Panc1 (cell line): ENCODE measurements around the gene FRMD8. TPM values are rescaled to one million over a fixed set of nuclear protein-coding genes. Genes with fewer than 3 reads are reported as not detected.
A peak's percentile ranks its signal among the peaks of the same experiment; 100 is the strongest.

ENCODE experiments used
- ATAC-seq: fragments of 200-7000 bp; cut with Tn5 transposase; 2 replicates; pipeline ENCODE4 v1.9.1; 2020; ENCODE audit warnings: mild to moderate bottlenecking, moderate library complexity
- BruUV-seq: library from RNA; stranded (reverse); fragments of 400-500 nt; replicated peaks from 2 replicates; lab custom pipeline; 2021; lab: Mats Ljungman, UMichigan
- CTCF ChIA-PET: fragments of 300-600 bp; sonication (Branson Sonifier 250); formaldehyde crosslinking; loops from one replicate; lab custom pipeline; 2022; ENCODE audit warnings: antibody characterized with exemption; lab: Charles Lee
- POLR2A ChIA-PET: fragments of 300-600 bp; sonication (Branson Sonifier 250); formaldehyde crosslinking; loops from one replicate; lab custom pipeline; 2022; ENCODE audit warnings: antibody characterized with exemption; lab: Charles Lee
- DNase-seq: peaks from one replicate; pipeline ENCODE4 v3.0.0-alpha.2; 2010; ENCODE audit warnings: low read depth, low spot score
- H3K27ac ChIP-seq: 2 replicates; pipeline ENCODE4 v1.5.1; 2011; ENCODE audit warnings: mild to moderate bottlenecking, low read length, inconsistent platforms
- H3K27me3 ChIP-seq: fragments of 200-500 bp; sonication (Bioruptor generic); 2 replicates; pipeline ENCODE4 v1.6.0; 2014; ENCODE audit warnings: low read length, inconsistent platforms; ENCODE audit not compliant: control insufficient read depth, insufficient read depth
- H3K36me3 ChIP-seq: fragments of 200-500 bp; sonication (Bioruptor generic); 2 replicates; pipeline ENCODE4 v1.5.1; 2014; ENCODE audit warnings: inconsistent platforms, mild to moderate bottlenecking, low read length, moderate library complexity; ENCODE audit not compliant: control insufficient read depth, insufficient read depth
- H3K4me1 ChIP-seq: 2 replicates; pipeline ENCODE4 v1.5.1; 2011; ENCODE audit warnings: inconsistent platforms, mild to moderate bottlenecking, low read length, moderate library complexity; ENCODE audit not compliant: control insufficient read depth, insufficient read depth
- H3K4me3 ChIP-seq, 2 experiments: 2 replicates each; pipeline ENCODE4 v1.5.1; 2011 to 2012; ENCODE audit warnings: low read depth in 2 of 2, low read length in 2 of 2, mild to moderate bottlenecking in 2 of 2, inconsistent platforms in 1 of 2, moderate library complexity in 1 of 2
- H3K9me3 ChIP-seq: fragments of 200-500 bp; sonication (Bioruptor generic); 2 replicates; pipeline ENCODE4 v1.5.1; 2014; ENCODE audit warnings: low read depth, mild to moderate bottlenecking, inconsistent platforms, low read length, moderate library complexity; ENCODE audit not compliant: control insufficient read depth, insufficient read depth
- CTCF ChIP-seq: fragments of 450-650 bp; IDR thresholded peaks from 2 replicates; pipeline ENCODE4 v1.5.1; 2017; ENCODE audit warnings: mild to moderate bottlenecking
- POLR2AphosphoS5 ChIP-seq: IDR thresholded peaks from 2 replicates; pipeline ENCODE4 v1.6.1; 2012; ENCODE audit warnings: mild to moderate bottlenecking, low read depth, low read length, moderate library complexity
- SIN3A ChIP-seq: IDR thresholded peaks from 2 replicates; pipeline ENCODE4 v1.6.1; 2012; ENCODE audit warnings: low read depth, mild to moderate bottlenecking, low read length, moderate library complexity, borderline replicate concordance; ENCODE audit not compliant: insufficient read depth
- TCF7L2 ChIP-seq: IDR thresholded peaks from 2 replicates; pipeline ENCODE4 v1.6.1; 2011; ENCODE audit warnings: mild to moderate bottlenecking, low read depth, low read length, inconsistent platforms
- in situ Hi-C: cut with HindIII; loops from 2 replicates; pipeline ENCODE4 v1.10.0; 2016; ENCODE audit warnings: low sequenced_read_pairs, low pct_unique_long_range_greater_than_20kb
- intact Hi-C: fragments of 100-400 bp; cut with micrococcal nuclease; formaldehyde crosslinking; loops from one replicate; pipeline ENCODE4 v1.10.0; 2022; ENCODE audit not compliant: unreplicated experiment
- total RNA-seq: library from RNA; stranded (reverse); gene quantifications from one replicate; pipeline ENCODE4 v1.2.1, GENCODE V29; 2021; ENCODE audit not compliant: unreplicated experiment
- TF ChIP-seq, protein P1 (sequence below), 2 experiments: IDR thresholded peaks; 2 replicates each; pipeline ENCODE4 v1.6.1; 2011 to 2012; ENCODE audit warnings: low read depth in 2 of 2, control low read depth in 1 of 2, low read length in 1 of 2, mild to moderate bottlenecking in 1 of 2, moderate library complexity in 1 of 2; ENCODE audit not compliant: insufficient read depth in 1 of 2

FRMD8 gene
- total RNA-seq, 1 experiment from 2014 or later, result 85.8 TPM

DNA sequence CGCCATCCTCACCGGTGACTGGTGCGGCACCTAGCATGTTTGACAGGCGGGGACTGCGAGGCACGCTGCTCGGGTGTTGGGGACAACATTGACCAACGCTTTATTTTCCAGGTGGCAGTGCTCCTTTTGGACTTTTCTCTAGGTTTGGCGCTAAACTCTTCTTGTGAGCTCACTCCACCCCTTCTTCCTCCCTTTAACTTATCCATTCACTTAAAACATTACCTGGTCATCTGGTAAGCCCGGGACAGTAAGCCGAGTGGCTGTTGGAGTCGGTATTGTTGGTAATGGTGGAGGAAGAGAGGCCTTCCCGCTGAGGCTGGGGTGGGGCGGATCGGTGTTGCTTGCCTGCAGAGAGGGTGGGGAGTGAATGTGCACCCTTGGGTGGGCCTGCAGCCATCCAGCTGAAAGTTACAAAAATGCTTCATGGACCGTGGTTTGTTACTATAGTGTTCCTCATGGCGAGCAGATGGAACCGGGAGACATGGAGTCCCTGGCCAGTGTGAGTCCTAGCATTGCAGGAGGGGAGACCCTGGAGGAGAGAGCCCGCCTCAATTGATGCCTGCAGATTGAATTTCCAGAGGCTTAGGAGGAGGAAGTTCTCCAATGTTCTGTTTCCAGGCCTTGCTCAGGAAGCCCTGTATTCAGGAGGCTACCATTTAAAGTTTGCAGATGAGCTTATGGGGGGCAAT is 37.2 kb downstream of the FRMD8 start:
- DNase-seq, result no peak
- Histone ChIP-seq H3K4me3 (peak overlapping the region; percentile 91 to 99), H3K36me3 (peaks cover 25% of the 10 kb centered on the region), H3K27me3 (no peaks in the 10 kb centered on the region), H3K27ac (peak overlapping the region; percentile 100), H3K9me3 (no peaks in the 10 kb centered on the region), H3K4me1 (peaks cover 49% of the 10 kb centered on the region)
- no TSS peak for BruUV-seq
- ATAC-seq, result no peak
- no peak for TF ChIP-seq TCF7L2
- TF ChIP-seq, protein P1, sequence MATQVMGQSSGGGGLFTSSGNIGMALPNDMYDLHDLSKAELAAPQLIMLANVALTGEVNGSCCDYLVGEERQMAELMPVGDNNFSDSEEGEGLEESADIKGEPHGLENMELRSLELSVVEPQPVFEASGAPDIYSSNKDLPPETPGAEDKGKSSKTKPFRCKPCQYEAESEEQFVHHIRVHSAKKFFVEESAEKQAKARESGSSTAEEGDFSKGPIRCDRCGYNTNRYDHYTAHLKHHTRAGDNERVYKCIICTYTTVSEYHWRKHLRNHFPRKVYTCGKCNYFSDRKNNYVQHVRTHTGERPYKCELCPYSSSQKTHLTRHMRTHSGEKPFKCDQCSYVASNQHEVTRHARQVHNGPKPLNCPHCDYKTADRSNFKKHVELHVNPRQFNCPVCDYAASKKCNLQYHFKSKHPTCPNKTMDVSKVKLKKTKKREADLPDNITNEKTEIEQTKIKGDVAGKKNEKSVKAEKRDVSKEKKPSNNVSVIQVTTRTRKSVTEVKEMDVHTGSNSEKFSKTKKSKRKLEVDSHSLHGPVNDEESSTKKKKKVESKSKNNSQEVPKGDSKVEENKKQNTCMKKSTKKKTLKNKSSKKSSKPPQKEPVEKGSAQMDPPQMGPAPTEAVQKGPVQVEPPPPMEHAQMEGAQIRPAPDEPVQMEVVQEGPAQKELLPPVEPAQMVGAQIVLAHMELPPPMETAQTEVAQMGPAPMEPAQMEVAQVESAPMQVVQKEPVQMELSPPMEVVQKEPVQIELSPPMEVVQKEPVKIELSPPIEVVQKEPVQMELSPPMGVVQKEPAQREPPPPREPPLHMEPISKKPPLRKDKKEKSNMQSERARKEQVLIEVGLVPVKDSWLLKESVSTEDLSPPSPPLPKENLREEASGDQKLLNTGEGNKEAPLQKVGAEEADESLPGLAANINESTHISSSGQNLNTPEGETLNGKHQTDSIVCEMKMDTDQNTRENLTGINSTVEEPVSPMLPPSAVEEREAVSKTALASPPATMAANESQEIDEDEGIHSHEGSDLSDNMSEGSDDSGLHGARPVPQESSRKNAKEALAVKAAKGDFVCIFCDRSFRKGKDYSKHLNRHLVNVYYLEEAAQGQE (IDR thresholded peaks at IDR 0.05; ENCODE audit: insufficient read depth in 1 of 2, low read depth in 2 of 2, low read length in 1 of 2), result no peak
- TF ChIP-seq SIN3A, result peak; percentile 94
- no peak for TF ChIP-seq POLR2AphosphoS5
- TF ChIP-seq CTCF, result no peak
- ChIA-PET POLR2A (interaction anchor here (0.5 to 7.3 kb wide), 14 partner anchors 16 to 221 kb away, joined by 3 to 108 read pairs (median 4); partner anchors contain the start of genes MALAT1 and ZNRD2), CTCF (interaction anchor here (0.6 kb wide), 1 partner anchor 85 kb away, joined by 5 read pairs; no protein-coding TSS in a partner anchor)
- intact Hi-C loops (no loop called here), in situ Hi-C loops (loop anchor here (5.0 kb wide), 1 partner anchor 74 kb away; the partner anchor contains the start of gene MALAT1)

DNA sequence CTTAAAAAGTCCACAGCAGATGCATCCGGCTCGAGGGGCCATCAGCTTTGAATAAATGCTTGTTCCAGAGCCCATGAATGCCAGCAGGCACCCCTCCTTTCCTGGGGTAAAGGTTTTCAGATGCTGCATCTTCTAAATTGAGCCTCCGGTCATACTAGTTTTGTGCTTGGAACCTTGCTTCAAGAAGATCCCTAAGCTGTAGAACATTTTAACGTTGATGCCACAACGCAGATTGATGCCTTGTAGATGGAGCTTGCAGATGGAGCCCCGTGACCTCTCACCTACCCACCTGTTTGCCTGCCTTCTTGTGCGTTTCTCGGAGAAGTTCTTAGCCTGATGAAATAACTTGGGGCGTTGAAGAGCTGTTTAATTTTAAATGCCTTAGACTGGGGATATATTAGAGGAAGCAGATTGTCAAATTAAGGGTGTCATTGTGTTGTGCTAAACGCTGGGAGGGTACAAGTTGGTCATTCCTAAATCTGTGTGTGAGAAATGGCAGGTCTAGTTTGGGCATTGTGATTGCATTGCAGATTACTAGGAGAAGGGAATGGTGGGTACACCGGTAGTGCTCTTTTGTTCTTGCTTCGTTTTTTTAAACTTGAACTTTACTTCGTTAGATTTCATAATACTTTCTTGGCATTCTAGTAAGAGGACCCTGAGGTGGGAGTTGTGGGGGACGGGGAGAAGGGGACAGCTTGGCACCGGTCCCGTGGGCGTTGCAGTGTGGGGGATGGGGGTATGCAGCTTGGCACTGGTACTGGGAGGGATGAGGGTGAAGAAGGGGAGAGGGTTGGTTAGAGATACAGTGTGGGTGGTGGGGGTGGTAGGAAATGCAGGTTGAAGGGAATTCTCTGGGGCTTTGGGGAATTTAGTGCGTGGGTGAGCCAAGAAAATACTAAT is 38.0 kb downstream of the FRMD8 start:
- in situ Hi-C loops, result loop anchor here (5.0 kb wide), 1 partner anchor 73 kb away; the partner anchor contains the start of gene MALAT1
- CTCF ChIA-PET, result interaction anchor here (0.7 kb wide), 1 partner anchor 30 kb away, joined by 3 read pairs; no protein-coding TSS in a partner anchor

More for the DNA sequence above, 38.0 kb downstream of the FRMD8 start:
- BruUV-seq, result no TSS peak
- POLR2A ChIA-PET, result interaction anchor here (0.5 to 7.3 kb wide), 11 partner anchors 16 to 146 kb away, joined by 3 to 108 read pairs (median 4); partner anchors contain the start of genes MALAT1 and ZNRD2
- H3K9me3 ChIP-seq, result no peaks in the 10 kb centered on the region
- DNase-seq (no peak), ATAC-seq (no peak)
- H3K36me3 ChIP-seq, result peaks cover 25% of the 10 kb centered on the region
- intact Hi-C loops, result no loop called here
- no peaks in the 10 kb centered on the region for H3K27me3 ChIP-seq
- peak overlapping the region; percentile 91 to 99 for H3K4me3 ChIP-seq
- TF ChIP-seq POLR2AphosphoS5 (peak; percentile 66; the same call in 1 of the 2 replicates), TCF7L2 (no peak)
- peak overlapping the region; percentile 100 for H3K27ac ChIP-seq
- peaks cover 48% of the 10 kb centered on the region for H3K4me1 ChIP-seq
